ENCODE data around the gene MRPL37.

MRPL37 gene

GRCh38 chr1:54266195-54266594 lies 66.2 kb downstream of the MRPL37 start:
- no peak for DNase-seq

- no peak for DNase-seq
These were observed 66.9 kb downstream of the MRPL37 start for GRCh38 chr1:54266908-54267307.

Data from activated T-cell treated with anti-CD3 and anti-CD28 coated beads, Interleukin-2, amount 50 U/mL, for 1 hour (primary cell).